WERI-Rb-1 (cell line): ENCODE results near the gene SH3RF3.

Experiments
- DNase-seq: peaks from one replicate; pipeline ENCODE4 v3.0.0-alpha.2; 2020
- H3K27ac ChIP-seq: fragments of 250-450 bp; sonication (Bioruptor Pico); 2 replicates; pipeline ENCODE4 v1.5.1; 2020; ENCODE audit warnings: mild to moderate bottlenecking, moderate library complexity
- H3K27me3 ChIP-seq: fragments of 250-450 bp; sonication (Bioruptor Pico); 2 replicates; pipeline ENCODE4 v1.5.1; 2021; ENCODE audit warnings: mild to moderate bottlenecking, low read depth, moderate library complexity; ENCODE audit not compliant: insufficient read depth, severe bottlenecking
- H3K36me3 ChIP-seq: fragments of 250-450 bp; sonication (Bioruptor Pico); 2 replicates; pipeline ENCODE4 v1.5.1; 2020; ENCODE audit warnings: mild to moderate bottlenecking, moderate library complexity
- H3K4me3 ChIP-seq: 2 replicates; pipeline ENCODE4 v1.5.1; 2011; ENCODE audit warnings: low read depth, mild to moderate bottlenecking, control low read depth, low read length
- H3K9me3 ChIP-seq: fragments of 250-450 bp; sonication (Bioruptor Pico); 2 replicates; pipeline ENCODE4 v1.5.1; 2021; ENCODE audit warnings: mild to moderate bottlenecking, moderate library complexity; ENCODE audit not compliant: severe bottlenecking
- CTCF ChIP-seq: IDR thresholded peaks from 2 replicates; pipeline ENCODE4 v1.5.1; 2011; ENCODE audit warnings: low read depth, mild to moderate bottlenecking, control low read depth, inconsistent platforms, low read length

SH3RF3 gene

DNA sequence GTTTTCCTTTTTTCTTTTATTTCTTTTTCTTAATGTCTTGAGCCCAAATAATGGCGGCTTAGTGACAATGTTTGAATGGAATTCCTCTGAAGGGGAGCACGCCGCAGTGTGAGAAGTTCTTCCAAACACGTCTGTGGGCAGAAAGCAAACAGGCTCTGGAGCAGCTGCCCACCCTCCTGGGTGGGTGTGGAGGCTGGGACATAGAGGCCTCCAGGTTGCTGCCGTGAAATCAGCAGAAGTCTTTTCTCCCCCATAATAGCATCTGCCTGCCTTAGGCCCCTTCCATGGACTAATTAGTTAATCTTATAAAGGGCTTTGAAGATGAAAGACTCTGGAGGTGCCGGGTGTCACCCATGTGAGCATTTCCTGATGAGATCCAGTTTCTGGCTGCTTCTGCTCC is 213.9 kb downstream of the SH3RF3 start:
- H3K36me3 ChIP-seq = no peaks in the 10 kb centered on the region
- peak; percentile 38 for DNase-seq
- peaks cover 2% of the 10 kb centered on the region for H3K9me3 ChIP-seq
- H3K27me3 ChIP-seq = no peaks in the 10 kb centered on the region
- no peak for TF ChIP-seq CTCF
- no peak overlapping the region for H3K4me3 ChIP-seq
- no peak overlapping the region for H3K27ac ChIP-seq

DNA sequence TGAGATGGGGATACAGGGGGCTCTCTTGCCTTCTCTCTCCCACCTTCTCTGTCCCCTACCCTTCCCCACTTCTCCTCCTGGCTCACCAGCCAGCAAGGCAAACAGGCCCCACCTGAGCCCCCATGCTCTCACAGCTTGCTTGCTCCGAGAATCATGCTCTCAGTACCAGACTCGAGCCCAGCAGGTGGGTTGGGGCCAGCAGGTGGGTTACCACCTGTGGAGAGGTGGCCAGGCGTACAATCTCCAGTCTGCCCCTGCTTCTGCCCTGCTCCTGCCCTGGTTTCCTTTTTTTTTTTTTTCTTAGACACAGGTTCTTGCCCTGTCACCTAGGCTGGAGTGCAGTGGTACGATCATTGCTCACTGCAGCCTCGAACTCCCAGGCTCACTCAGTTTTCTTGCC is 214.5 kb downstream of the SH3RF3 start:
- no peaks in the 10 kb centered on the region for H3K27me3 ChIP-seq
- no peak for TF ChIP-seq CTCF
- peak; percentile 19 for DNase-seq
- H3K27ac ChIP-seq = no peak overlapping the region
- H3K9me3 ChIP-seq = peaks cover 2% of the 10 kb centered on the region
- H3K4me3 ChIP-seq = no peak overlapping the region
- H3K36me3 ChIP-seq = no peaks in the 10 kb centered on the region

DNA sequence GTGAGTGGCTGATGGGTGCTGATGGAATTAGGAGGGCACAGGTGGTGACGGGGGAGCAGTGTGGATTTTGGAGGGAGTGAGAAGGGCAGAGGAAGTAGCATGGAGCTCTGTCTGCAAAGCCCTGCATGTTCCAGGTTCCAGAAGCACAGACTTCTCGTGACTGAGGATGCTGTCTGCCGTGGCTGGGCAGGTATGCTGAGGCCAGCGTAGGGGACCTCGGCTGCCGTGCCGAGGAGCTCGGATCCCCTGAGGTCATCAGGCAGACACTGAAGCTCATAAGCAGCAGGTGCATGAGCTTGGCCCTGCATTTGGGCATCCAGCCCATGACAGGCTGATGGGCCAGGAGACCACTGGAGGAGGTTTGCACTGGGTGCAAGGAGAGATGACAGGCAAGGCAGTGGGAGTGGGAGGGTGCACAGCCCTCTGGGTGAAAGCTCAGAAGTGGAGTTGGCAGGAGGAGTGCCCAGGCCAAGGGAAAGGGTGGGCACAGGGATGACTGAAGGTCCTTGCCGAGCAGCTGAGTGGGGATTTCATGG is 215.3 kb downstream of the SH3RF3 start:
- TF ChIP-seq CTCF = no peak
- peaks cover 2% of the 10 kb centered on the region for H3K9me3 ChIP-seq
- H3K27ac ChIP-seq = no peak overlapping the region
- H3K4me3 ChIP-seq = no peak overlapping the region
- H3K36me3 ChIP-seq = no peaks in the 10 kb centered on the region
- DNase-seq = no peak
- no peaks in the 10 kb centered on the region for H3K27me3 ChIP-seq

- Histone ChIP-seq H3K36me3 (no peaks in the 10 kb centered on the region), H3K27ac (no peak overlapping the region), H3K4me3 (no peak overlapping the region), H3K9me3 (peaks cover 2% of the 10 kb centered on the region), H3K27me3 (no peaks in the 10 kb centered on the region)
- no peak for DNase-seq
- TF ChIP-seq CTCF = no peak
Observed at GRCh38 chr2:109345091-109345490, 216.1 kb downstream of the SH3RF3 start.

GRCh38 chr2:109345653-109346480 is 216.9 kb downstream of the SH3RF3 start:
- no peak overlapping the region for H3K27ac ChIP-seq
- TF ChIP-seq CTCF = no peak

More at GRCh38 chr2:109345653-109346480, 216.9 kb downstream of the SH3RF3 start:
- Histone ChIP-seq H3K4me3 (no peak overlapping the region), H3K9me3 (no peaks in the 10 kb centered on the region), H3K36me3 (no peaks in the 10 kb centered on the region), H3K27me3 (no peaks in the 10 kb centered on the region)
- DNase-seq = no peak
